HepG2 (cell line): ENCODE measurements around the gene DUSP12.

Experiments used
- HNRNPUL1 ChIP-seq: fragments of 200-400 bp; formaldehyde crosslinking; IDR thresholded peaks from 2 replicates; pipeline ENCODE4 v1.6.1; 2017; ENCODE audit warnings: low read depth, mild to moderate bottlenecking, low read length, moderate library complexity
- POGK ChIP-seq: sonication (generic); formaldehyde crosslinking; conservative IDR thresholded peaks from 2 replicates; pipeline ENCODE4 v1.8.0; 2022; ENCODE audit warnings: mild to moderate bottlenecking, moderate library complexity, missing genetic modification reagents

- TF ChIP-seq HNRNPUL1 (no peak), POGK (CRISPR knock-in tag) (no peak)
These were observed 44.0 kb upstream of the DUSP12 start for GRCh38 chr1:161705537-161705936.
